Panc1 (cell line): ENCODE measurements around the gene PINK1. TPM values are rescaled to one million over a fixed set of nuclear protein-coding genes. Genes with fewer than 3 reads are reported as not detected.

Source experiments
- ATAC-seq: fragments of 200-7000 bp; cut with Tn5 transposase; 2 replicates; pipeline ENCODE4 v1.9.1; 2020; ENCODE audit warnings: mild to moderate bottlenecking, moderate library complexity
- BruUV-seq: library from RNA; stranded (reverse); fragments of 400-500 nt; replicated peaks from 2 replicates; lab custom pipeline; 2021; lab: Mats Ljungman, UMichigan
- CTCF ChIA-PET: fragments of 300-600 bp; sonication (Branson Sonifier 250); formaldehyde crosslinking; loops from one replicate; lab custom pipeline; 2022; ENCODE audit warnings: antibody characterized with exemption; lab: Charles Lee
- POLR2A ChIA-PET: fragments of 300-600 bp; sonication (Branson Sonifier 250); formaldehyde crosslinking; loops from one replicate; lab custom pipeline; 2022; ENCODE audit warnings: antibody characterized with exemption; lab: Charles Lee
- DNase-seq: peaks from one replicate; pipeline ENCODE4 v3.0.0-alpha.2; 2010; ENCODE audit warnings: low read depth, low spot score
- H3K27ac ChIP-seq: 2 replicates; pipeline ENCODE4 v1.5.1; 2011; ENCODE audit warnings: mild to moderate bottlenecking, low read length, inconsistent platforms
- H3K27me3 ChIP-seq: fragments of 200-500 bp; sonication (Bioruptor generic); 2 replicates; pipeline ENCODE4 v1.6.0; 2014; ENCODE audit warnings: low read length, inconsistent platforms; ENCODE audit not compliant: control insufficient read depth, insufficient read depth
- H3K36me3 ChIP-seq: fragments of 200-500 bp; sonication (Bioruptor generic); 2 replicates; pipeline ENCODE4 v1.5.1; 2014; ENCODE audit warnings: inconsistent platforms, mild to moderate bottlenecking, low read length, moderate library complexity; ENCODE audit not compliant: control insufficient read depth, insufficient read depth
- H3K4me1 ChIP-seq: 2 replicates; pipeline ENCODE4 v1.5.1; 2011; ENCODE audit warnings: inconsistent platforms, mild to moderate bottlenecking, low read length, moderate library complexity; ENCODE audit not compliant: control insufficient read depth, insufficient read depth
- H3K4me3 ChIP-seq, 2 experiments: 2 replicates each; pipeline ENCODE4 v1.5.1; 2011 to 2012; ENCODE audit warnings: low read depth in 2 of 2, low read length in 2 of 2, mild to moderate bottlenecking in 2 of 2, inconsistent platforms in 1 of 2, moderate library complexity in 1 of 2
- H3K9me3 ChIP-seq: fragments of 200-500 bp; sonication (Bioruptor generic); 2 replicates; pipeline ENCODE4 v1.5.1; 2014; ENCODE audit warnings: low read depth, mild to moderate bottlenecking, inconsistent platforms, low read length, moderate library complexity; ENCODE audit not compliant: control insufficient read depth, insufficient read depth
- POLR2AphosphoS5 ChIP-seq: IDR thresholded peaks from 2 replicates; pipeline ENCODE4 v1.6.1; 2012; ENCODE audit warnings: mild to moderate bottlenecking, low read depth, low read length, moderate library complexity
- SIN3A ChIP-seq: IDR thresholded peaks from 2 replicates; pipeline ENCODE4 v1.6.1; 2012; ENCODE audit warnings: low read depth, mild to moderate bottlenecking, low read length, moderate library complexity, borderline replicate concordance; ENCODE audit not compliant: insufficient read depth
- TCF7L2 ChIP-seq: IDR thresholded peaks from 2 replicates; pipeline ENCODE4 v1.6.1; 2011; ENCODE audit warnings: mild to moderate bottlenecking, low read depth, low read length, inconsistent platforms
- in situ Hi-C: cut with HindIII; loops from 2 replicates; pipeline ENCODE4 v1.10.0; 2016; ENCODE audit warnings: low sequenced_read_pairs, low pct_unique_long_range_greater_than_20kb
- intact Hi-C: fragments of 100-400 bp; cut with micrococcal nuclease; formaldehyde crosslinking; loops from one replicate; pipeline ENCODE4 v1.10.0; 2022; ENCODE audit not compliant: unreplicated experiment
- total RNA-seq: library from RNA; stranded (reverse); gene quantifications from one replicate; pipeline ENCODE4 v1.2.1, GENCODE V29; 2021; ENCODE audit not compliant: unreplicated experiment
- TF ChIP-seq, protein P1 (sequence below): fragments of 450-650 bp; IDR thresholded peaks from 2 replicates; pipeline ENCODE4 v1.5.1; 2017; ENCODE audit warnings: mild to moderate bottlenecking
- TF ChIP-seq, protein P2 (sequence below), 2 experiments: IDR thresholded peaks; 2 replicates each; pipeline ENCODE4 v1.6.1; 2011 to 2012; ENCODE audit warnings: low read depth in 2 of 2, control low read depth in 1 of 2, low read length in 1 of 2, mild to moderate bottlenecking in 1 of 2, moderate library complexity in 1 of 2; ENCODE audit not compliant: insufficient read depth in 1 of 2

The PINK1 gene
- total RNA-seq, 1 experiment from 2014 or later = 32.1 TPM

DNA sequence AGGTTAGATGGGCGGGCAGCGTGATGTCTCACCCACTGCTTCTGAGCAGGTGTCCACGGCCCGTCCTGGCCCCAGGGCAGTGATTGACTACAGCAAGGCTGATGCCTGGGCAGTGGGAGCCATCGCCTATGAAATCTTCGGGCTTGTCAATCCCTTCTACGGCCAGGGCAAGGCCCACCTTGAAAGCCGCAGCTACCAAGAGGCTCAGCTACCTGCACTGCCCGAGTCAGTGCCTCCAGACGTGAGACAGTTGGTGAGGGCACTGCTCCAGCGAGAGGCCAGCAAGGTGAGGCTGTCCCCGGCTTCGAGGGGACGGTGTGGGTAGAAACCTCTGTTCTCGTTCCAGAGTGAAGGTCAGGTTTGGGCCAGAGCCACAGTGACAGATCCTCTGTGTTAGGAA lies 15.7 kb downstream of the PINK1 start:
- no peak for DNase-seq
- no peaks in the 10 kb centered on the region for H3K9me3 ChIP-seq
- in situ Hi-C loops (no loop called here), intact Hi-C loops (no loop called here)
- no TSS peak for BruUV-seq
- ATAC-seq = no peak
- H3K4me3 ChIP-seq = no peak overlapping the region
- peaks cover 8% of the 10 kb centered on the region for H3K36me3 ChIP-seq
- CTCF ChIA-PET = no interaction called here
- H3K27me3 ChIP-seq = no peaks in the 10 kb centered on the region
- no peak overlapping the region for H3K27ac ChIP-seq
- TF ChIP-seq, protein P1, sequence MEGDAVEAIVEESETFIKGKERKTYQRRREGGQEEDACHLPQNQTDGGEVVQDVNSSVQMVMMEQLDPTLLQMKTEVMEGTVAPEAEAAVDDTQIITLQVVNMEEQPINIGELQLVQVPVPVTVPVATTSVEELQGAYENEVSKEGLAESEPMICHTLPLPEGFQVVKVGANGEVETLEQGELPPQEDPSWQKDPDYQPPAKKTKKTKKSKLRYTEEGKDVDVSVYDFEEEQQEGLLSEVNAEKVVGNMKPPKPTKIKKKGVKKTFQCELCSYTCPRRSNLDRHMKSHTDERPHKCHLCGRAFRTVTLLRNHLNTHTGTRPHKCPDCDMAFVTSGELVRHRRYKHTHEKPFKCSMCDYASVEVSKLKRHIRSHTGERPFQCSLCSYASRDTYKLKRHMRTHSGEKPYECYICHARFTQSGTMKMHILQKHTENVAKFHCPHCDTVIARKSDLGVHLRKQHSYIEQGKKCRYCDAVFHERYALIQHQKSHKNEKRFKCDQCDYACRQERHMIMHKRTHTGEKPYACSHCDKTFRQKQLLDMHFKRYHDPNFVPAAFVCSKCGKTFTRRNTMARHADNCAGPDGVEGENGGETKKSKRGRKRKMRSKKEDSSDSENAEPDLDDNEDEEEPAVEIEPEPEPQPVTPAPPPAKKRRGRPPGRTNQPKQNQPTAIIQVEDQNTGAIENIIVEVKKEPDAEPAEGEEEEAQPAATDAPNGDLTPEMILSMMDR = no peak
- TF ChIP-seq TCF7L2 (no peak), SIN3A (no peak), POLR2AphosphoS5 (no peak)
- TF ChIP-seq, protein P2, sequence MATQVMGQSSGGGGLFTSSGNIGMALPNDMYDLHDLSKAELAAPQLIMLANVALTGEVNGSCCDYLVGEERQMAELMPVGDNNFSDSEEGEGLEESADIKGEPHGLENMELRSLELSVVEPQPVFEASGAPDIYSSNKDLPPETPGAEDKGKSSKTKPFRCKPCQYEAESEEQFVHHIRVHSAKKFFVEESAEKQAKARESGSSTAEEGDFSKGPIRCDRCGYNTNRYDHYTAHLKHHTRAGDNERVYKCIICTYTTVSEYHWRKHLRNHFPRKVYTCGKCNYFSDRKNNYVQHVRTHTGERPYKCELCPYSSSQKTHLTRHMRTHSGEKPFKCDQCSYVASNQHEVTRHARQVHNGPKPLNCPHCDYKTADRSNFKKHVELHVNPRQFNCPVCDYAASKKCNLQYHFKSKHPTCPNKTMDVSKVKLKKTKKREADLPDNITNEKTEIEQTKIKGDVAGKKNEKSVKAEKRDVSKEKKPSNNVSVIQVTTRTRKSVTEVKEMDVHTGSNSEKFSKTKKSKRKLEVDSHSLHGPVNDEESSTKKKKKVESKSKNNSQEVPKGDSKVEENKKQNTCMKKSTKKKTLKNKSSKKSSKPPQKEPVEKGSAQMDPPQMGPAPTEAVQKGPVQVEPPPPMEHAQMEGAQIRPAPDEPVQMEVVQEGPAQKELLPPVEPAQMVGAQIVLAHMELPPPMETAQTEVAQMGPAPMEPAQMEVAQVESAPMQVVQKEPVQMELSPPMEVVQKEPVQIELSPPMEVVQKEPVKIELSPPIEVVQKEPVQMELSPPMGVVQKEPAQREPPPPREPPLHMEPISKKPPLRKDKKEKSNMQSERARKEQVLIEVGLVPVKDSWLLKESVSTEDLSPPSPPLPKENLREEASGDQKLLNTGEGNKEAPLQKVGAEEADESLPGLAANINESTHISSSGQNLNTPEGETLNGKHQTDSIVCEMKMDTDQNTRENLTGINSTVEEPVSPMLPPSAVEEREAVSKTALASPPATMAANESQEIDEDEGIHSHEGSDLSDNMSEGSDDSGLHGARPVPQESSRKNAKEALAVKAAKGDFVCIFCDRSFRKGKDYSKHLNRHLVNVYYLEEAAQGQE (IDR thresholded peaks at IDR 0.05; ENCODE audit: insufficient read depth in 1 of 2, low read depth in 2 of 2, low read length in 1 of 2) = no peak
- POLR2A ChIA-PET = no interaction called here
- no peaks in the 10 kb centered on the region for H3K4me1 ChIP-seq

DNA sequence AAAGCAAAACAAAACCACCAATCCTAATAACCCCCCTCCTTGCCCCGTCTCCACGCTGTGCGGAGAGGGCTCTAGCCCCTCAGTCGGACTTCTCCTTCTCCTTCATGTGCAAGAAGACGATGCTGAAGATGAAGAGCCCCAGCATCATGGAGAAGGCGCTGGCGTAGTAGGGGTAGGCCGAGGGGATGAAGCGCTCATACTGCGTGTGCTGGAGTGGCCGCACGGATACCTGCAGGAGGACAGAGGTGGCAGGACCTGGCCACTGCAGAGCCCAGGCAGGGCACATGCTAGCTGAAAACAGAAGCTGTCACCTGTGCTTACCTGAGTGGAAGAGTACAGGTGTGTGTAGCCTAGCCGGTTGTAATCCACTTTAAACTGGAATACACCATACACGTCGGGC lies 19.0 kb downstream of the PINK1 start:
- peaks cover 25% of the 10 kb centered on the region for H3K36me3 ChIP-seq
- in situ Hi-C loops = no loop called here
- H3K4me3 ChIP-seq = no peak overlapping the region
- TSS peak; percentile 96 for BruUV-seq
- DNase-seq = no peak
- no peaks in the 10 kb centered on the region for H3K9me3 ChIP-seq
- no peak for ATAC-seq
- ChIA-PET POLR2A (no interaction called here), CTCF (no interaction called here)
- H3K4me1 ChIP-seq = no peaks in the 10 kb centered on the region
- no peaks in the 10 kb centered on the region for H3K27me3 ChIP-seq
- intact Hi-C loops = no loop called here
- H3K27ac ChIP-seq = no peak overlapping the region
- TF ChIP-seq POLR2AphosphoS5 (no peak), SIN3A (no peak)
- TF ChIP-seq, protein P2 (IDR thresholded peaks at IDR 0.05; ENCODE audit: insufficient read depth in 1 of 2, low read depth in 2 of 2, low read length in 1 of 2) = no peak
- TF ChIP-seq, protein P1 = no peak
